Gastrocnemius medialis (tissue), 4 donors: ENCODE results near the gene L3MBTL2.

ENCODE experiments used
- POLR2A ChIP-seq, 2 donors: fragments of 450-650 bp; IDR thresholded peaks; one replicate each; pipeline ENCODE4 v1.6.1; 2017; ENCODE audit warnings: antibody characterized with exemption in 2 of 2, mild to moderate bottlenecking in 2 of 2, moderate library complexity in 2 of 2
- TF ChIP-seq, protein P1 (sequence below), 5 experiments: fragments of 450-650 bp in 3 of 5; fragments of 200-600 bp in 2 of 5; sonication (generic) in 2 of 5; IDR thresholded peaks in 4 of 5; conservative IDR thresholded peaks in 1 of 5; 1 replicate in 4 of 5; 2 replicates in 1 of 5; pipeline ENCODE4 v1.5.1; 2016 to 2019; ENCODE audit warnings: antibody characterized with exemption in 5 of 5, mild to moderate bottlenecking in 3 of 5, moderate library complexity in 3 of 5

DNA sequence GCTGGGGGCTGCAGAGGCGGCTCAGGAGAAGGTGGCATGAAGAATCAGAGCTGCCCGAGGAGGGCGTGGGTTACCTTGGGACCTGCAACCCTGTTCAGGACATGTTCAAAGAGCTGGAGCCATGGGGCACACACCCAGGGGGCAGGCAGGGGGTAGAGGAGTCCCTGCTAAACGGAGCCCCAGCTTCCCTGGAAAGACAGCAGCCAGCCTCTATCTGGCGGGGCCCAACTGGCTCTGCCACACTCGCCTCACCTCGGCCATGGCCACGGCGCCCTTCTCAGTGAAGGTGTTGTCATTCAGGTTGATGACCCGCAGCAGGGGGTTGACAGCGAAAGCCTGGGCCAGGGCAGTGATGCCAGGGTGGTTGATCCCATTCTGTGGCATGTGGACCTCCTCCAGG lies 52.6 kb downstream of the L3MBTL2 start:
- no peak for TF ChIP-seq POLR2A (IDR thresholded peaks at IDR 0.05)
- TF ChIP-seq, protein P1, sequence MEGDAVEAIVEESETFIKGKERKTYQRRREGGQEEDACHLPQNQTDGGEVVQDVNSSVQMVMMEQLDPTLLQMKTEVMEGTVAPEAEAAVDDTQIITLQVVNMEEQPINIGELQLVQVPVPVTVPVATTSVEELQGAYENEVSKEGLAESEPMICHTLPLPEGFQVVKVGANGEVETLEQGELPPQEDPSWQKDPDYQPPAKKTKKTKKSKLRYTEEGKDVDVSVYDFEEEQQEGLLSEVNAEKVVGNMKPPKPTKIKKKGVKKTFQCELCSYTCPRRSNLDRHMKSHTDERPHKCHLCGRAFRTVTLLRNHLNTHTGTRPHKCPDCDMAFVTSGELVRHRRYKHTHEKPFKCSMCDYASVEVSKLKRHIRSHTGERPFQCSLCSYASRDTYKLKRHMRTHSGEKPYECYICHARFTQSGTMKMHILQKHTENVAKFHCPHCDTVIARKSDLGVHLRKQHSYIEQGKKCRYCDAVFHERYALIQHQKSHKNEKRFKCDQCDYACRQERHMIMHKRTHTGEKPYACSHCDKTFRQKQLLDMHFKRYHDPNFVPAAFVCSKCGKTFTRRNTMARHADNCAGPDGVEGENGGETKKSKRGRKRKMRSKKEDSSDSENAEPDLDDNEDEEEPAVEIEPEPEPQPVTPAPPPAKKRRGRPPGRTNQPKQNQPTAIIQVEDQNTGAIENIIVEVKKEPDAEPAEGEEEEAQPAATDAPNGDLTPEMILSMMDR (IDR thresholded peaks at IDR 0.05 in 4 of 5, conservative IDR thresholded peaks at IDR 0.05 in 1 of 5), result no peak
